Upper lobe of right lung (tissue), 1 donor: ENCODE measurements around the gene TP53BP2. TPM values are rescaled to one million over a fixed set of nuclear protein-coding genes. Genes with fewer than 3 reads are reported as not detected.

Experiments
- ATAC-seq: fragments of 200-7000 bp; cut with Tn5 transposase; one replicate; pipeline ENCODE4 v1.9.1; 2020; ENCODE audit warnings: mild to moderate bottlenecking, moderate library complexity
- DNase-seq: peaks from one replicate; pipeline ENCODE4 v3.0.0-alpha.2; 2020
- H3K27ac ChIP-seq: fragments of 200-600 bp; one replicate; pipeline ENCODE4 v1.8.0; 2022
- H3K27me3 ChIP-seq: fragments of 200-600 bp; one replicate; pipeline ENCODE4 v1.8.0; 2022; ENCODE audit warnings: mild to moderate bottlenecking
- H3K36me3 ChIP-seq: fragments of 200-600 bp; one replicate; pipeline ENCODE4 v1.8.0; 2022
- H3K4me1 ChIP-seq: fragments of 200-600 bp; one replicate; pipeline ENCODE4 v1.8.0; 2022
- H3K4me3 ChIP-seq: fragments of 200-600 bp; one replicate; pipeline ENCODE4 v1.8.0; 2022; ENCODE audit warnings: mild to moderate bottlenecking
- H3K9me3 ChIP-seq: fragments of 200-600 bp; one replicate; pipeline ENCODE4 v1.8.0; 2022
- intact Hi-C: fragments of 100-400 bp; cut with DNase I; formaldehyde crosslinking; loops from one replicate; pipeline ENCODE4 v1.11.0; 2022
- total RNA-seq: library from RNA; stranded (reverse); fragmentation: NEBNext Ultra II Directional; extraction: Animal tissue kit (Norgen Biotek cat#: 25700); gene quantifications from one replicate; pipeline ENCODE4 v1.2.1, GENCODE V29; 2021
- TF ChIP-seq, protein P1 (sequence below): fragments of 200-600 bp; IDR thresholded peaks from one replicate; pipeline ENCODE4 v1.8.0; 2022; ENCODE audit warnings: antibody characterized with exemption
- donor health status: DM: no; HTN: yes; CAD: no; lungs with severe emphysema.

TP53BP2 gene
- total RNA-seq, 1 donor from 2014 or later = 64.4 TPM

DNA sequence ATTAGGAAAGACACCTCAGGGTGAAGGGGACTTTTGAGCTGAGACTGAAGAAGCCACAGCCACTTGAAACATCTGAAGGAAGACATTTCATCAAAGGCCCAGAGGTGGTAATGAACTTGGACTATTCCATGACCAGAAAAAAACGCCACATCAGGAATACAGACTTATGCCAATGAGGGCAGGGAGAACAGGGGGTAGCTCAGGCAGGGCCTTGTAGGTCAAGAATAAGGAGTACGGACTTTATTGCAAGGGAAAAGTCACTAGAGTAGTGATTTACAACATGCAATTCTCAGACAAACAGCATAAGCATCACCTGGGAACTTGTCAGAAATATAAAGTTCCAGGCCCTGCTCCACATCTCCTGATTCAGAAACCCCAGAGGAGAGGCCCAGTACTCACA, 11.8 kb downstream of the TP53BP2 start:
- TF ChIP-seq, protein P1, sequence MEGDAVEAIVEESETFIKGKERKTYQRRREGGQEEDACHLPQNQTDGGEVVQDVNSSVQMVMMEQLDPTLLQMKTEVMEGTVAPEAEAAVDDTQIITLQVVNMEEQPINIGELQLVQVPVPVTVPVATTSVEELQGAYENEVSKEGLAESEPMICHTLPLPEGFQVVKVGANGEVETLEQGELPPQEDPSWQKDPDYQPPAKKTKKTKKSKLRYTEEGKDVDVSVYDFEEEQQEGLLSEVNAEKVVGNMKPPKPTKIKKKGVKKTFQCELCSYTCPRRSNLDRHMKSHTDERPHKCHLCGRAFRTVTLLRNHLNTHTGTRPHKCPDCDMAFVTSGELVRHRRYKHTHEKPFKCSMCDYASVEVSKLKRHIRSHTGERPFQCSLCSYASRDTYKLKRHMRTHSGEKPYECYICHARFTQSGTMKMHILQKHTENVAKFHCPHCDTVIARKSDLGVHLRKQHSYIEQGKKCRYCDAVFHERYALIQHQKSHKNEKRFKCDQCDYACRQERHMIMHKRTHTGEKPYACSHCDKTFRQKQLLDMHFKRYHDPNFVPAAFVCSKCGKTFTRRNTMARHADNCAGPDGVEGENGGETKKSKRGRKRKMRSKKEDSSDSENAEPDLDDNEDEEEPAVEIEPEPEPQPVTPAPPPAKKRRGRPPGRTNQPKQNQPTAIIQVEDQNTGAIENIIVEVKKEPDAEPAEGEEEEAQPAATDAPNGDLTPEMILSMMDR = no peak
- Histone ChIP-seq H3K27me3 (no peaks in the 10 kb centered on the region), H3K4me3 (no peak overlapping the region), H3K4me1 (peaks cover 59% of the 10 kb centered on the region), H3K36me3 (no peaks in the 10 kb centered on the region), H3K27ac (no peak overlapping the region), H3K9me3 (no peaks in the 10 kb centered on the region)
- ATAC-seq (no peak), DNase-seq (no peak)
- intact Hi-C loops = no loop called here

DNA sequence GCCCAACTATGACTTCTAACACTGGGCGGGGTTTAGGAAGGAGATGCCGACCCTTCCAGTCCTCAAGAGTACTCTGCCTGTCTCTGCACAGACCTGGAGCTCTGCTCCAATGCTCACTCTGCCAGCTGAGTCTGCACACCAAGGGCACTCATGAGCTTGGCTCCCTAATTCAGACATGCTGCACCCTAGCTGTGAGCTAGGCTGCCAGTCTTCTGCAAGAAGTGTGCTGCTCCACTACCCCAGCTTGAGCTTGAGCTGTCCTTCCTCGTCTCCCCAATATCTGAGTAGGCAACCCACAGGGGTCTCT, 13.2 kb downstream of the TP53BP2 start:
- no peaks in the 10 kb centered on the region for H3K9me3 ChIP-seq
- TF ChIP-seq, protein P1 = no peak
- intact Hi-C loops = no loop called here
- peaks cover 55% of the 10 kb centered on the region for H3K4me1 ChIP-seq
- H3K27ac ChIP-seq = peak overlapping the region; percentile 68
- ATAC-seq (peak; percentile 79), DNase-seq (no peak)
- H3K4me3 ChIP-seq = no peak overlapping the region
- H3K36me3 ChIP-seq = no peaks in the 10 kb centered on the region
- H3K27me3 ChIP-seq = no peaks in the 10 kb centered on the region

DNA sequence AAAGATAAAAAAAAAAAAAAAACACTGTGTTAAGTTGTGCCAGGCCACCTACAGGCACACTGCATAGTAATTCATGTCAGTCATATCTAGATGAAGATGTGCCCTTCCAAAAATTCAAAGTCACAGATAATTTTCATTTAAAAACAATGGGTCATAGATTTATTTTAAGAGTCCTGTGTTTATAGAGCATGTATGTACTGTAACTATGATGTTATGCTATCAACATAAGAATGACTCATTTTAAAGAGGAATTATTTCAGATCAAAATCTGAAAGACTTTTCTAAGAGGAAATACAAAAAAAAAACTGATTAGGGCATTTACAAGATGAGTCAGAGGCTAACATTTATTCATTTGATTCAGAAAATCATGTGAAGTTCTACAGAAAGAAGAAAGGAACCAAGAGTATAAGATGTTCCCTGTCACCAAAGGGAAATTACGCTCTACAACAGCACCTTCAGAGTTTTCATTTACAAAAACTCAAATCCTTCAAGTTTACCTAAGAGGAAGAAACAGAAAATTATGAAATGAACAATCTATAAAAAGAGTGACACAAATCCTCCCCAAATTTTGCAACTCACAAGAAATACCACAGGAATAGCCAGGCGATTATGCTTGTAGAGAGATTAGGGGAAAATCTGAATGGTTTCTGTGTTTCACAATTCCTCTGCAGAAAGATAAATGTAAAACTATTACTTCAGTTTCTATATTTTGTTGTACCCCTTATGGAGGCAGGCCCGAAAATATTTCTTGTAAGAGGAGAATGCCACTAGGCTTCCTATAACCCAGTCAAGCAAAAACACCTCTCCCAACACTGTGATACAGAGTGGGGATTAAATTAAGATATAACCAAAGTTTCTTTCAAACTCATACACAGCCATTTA, 13.8 kb downstream of the TP53BP2 start:
- no peak for DNase-seq
- peak; percentile 27 for ATAC-seq
- H3K4me1 ChIP-seq = peaks cover 55% of the 10 kb centered on the region

GRCh38 chr1:223829678-223830077, 16.1 kb downstream of the TP53BP2 start:
- Histone ChIP-seq H3K27ac (no peak overlapping the region), H3K27me3 (no peaks in the 10 kb centered on the region), H3K4me3 (no peak overlapping the region), H3K9me3 (no peaks in the 10 kb centered on the region), H3K4me1 (peaks cover 53% of the 10 kb centered on the region), H3K36me3 (no peaks in the 10 kb centered on the region)
- DNase-seq (no peak), ATAC-seq (no peak)
- intact Hi-C loops = no loop called here
- TF ChIP-seq, protein P1 = no peak

More for the DNA sequence above, 13.8 kb downstream of the TP53BP2 start:
- H3K4me3 ChIP-seq = no peak overlapping the region
- TF ChIP-seq, protein P1 = no peak
- no peaks in the 10 kb centered on the region for H3K9me3 ChIP-seq
- H3K27me3 ChIP-seq = no peaks in the 10 kb centered on the region
- H3K27ac ChIP-seq = peak overlapping the region; percentile 68
- no peaks in the 10 kb centered on the region for H3K36me3 ChIP-seq
- intact Hi-C loops = no loop called here

DNA sequence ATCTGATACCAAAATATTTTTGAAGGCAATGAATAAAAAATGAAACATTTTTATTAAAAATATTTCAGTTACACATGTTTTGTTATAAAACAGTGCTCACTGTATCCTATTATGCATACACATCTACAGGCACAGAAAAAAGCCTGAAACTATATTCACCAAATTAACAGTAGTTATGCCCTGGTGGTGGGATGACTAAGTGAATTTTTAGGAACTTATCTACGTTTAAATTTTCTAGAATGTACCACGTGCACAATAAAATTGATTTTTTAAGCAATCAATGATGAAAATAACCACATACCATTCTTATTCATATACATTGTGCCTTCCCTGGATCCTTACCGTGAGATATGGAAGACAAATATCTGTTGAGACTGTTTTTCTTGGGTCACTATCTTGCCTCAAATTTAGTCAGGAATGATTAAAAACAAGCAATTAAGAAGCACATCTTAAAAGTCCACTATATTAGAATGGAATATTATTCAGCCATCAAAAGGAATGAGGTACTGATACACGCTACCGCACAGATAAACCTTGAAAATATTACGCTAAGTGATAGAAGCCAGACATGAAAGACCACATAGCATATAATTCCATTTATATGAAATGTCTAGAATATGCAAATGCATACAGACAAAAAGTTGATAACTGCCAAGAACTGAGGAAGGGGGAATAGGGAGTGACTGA, 17.4 kb downstream of the TP53BP2 start:
- DNase-seq = no peak
- Histone ChIP-seq H3K4me3 (no peak overlapping the region), H3K9me3 (no peaks in the 10 kb centered on the region), H3K4me1 (peaks cover 49% of the 10 kb centered on the region), H3K36me3 (no peaks in the 10 kb centered on the region), H3K27ac (no peak overlapping the region), H3K27me3 (no peaks in the 10 kb centered on the region)
- intact Hi-C loops = no loop called here
- TF ChIP-seq, protein P1 = no peak
- no peak for ATAC-seq
